ENCODE data around the gene ECE2.
"Not testable (repeated sequence)": the region's sequence is repeated elsewhere in the genome, so short reads cannot be mapped to it uniquely, and the experiment has no call there.

ECE2 gene

GRCh38 chr3:184241141-184241446, 34.7 kb upstream of the ECE2 start:
- DNase-seq = no peak

GRCh38 chr3:184241447-184242296, 34.1 kb upstream of the ECE2 start:
- no peak for DNase-seq

GRCh38 chr3:184242297-184242685, 33.5 kb upstream of the ECE2 start:
- no peak for DNase-seq

- DNase-seq = peak; percentile 60 to 68
Observed at GRCh38 chr3:184248454-184249411, 27.1 kb upstream of the ECE2 start, which contains the start of gene ALG3. Gene ALG3 (minus strand): TSS chr3:184248962. CDS start chr3:184248940, 22 bp downstream.

GRCh38 chr3:184249412-184250166, 26.2 kb upstream of the ECE2 start, which contains the start of gene EEF1AKMT4:
Gene EEF1AKMT4 (plus strand): TSS chr3:184249672. CDS start chr3:184249695, 23 bp downstream.
- DNase-seq = peak; percentile 88 to 93

GRCh38 chr3:184250167-184250828, 25.5 kb upstream of the ECE2 start:
- DNase-seq = peak; percentile 63 to 82

GRCh38 chr3:184255291-184256039, 20.4 kb upstream of the ECE2 start:
- DNase-seq = no peak

GRCh38 chr3:184257083-184257915, 18.5 kb upstream of the ECE2 start:
- DNase-seq = no peak

GRCh38 chr3:184258926-184259325, 16.9 kb upstream of the ECE2 start:
- DNase-seq = no peak

- no peak for DNase-seq
Observed at GRCh38 chr3:184259396-184259877, 16.4 kb upstream of the ECE2 start.

GRCh38 chr3:184259878-184260723, 15.7 kb upstream of the ECE2 start:
- no peak for DNase-seq

GRCh38 chr3:184260724-184261269, 15.0 kb upstream of the ECE2 start:
- no peak for DNase-seq

GRCh38 chr3:184261270-184261853, 14.5 kb upstream of the ECE2 start, which contains the start of gene CAMK2N2:
Gene CAMK2N2 (minus strand): TSS chr3:184261553. CDS start chr3:184261285, 268 bp downstream.
- peak; percentile 42 to 44 for DNase-seq

GRCh38 chr3:184261854-184262763, 13.7 kb upstream of the ECE2 start:
- DNase-seq = no peak

GRCh38 chr3:184262764-184263179, 13.1 kb upstream of the ECE2 start:
- DNase-seq = no peak

- DNase-seq = not testable (repeated sequence)
Observed at GRCh38 chr3:184267249-184267648, 8.6 kb upstream of the ECE2 start.

GRCh38 chr3:184272269-184272668, 3.6 kb upstream of the ECE2 start:
- DNase-seq = no peak
